Activated naive CD4-positive, alpha-beta T cell treated with anti-CD3 and anti-CD28 coated beads, Interleukin-2, amount 10 ng/mL, durations not matched to agents 7 days and 5 days (primary cell): Measurements from ENCODE around the gene PNPLA2.

Experiments
- CTCF ChIA-PET: fragments of 350-600 bp; sonication (Branson Sonifier 250); formaldehyde crosslinking; loops from one replicate; lab custom pipeline; 2021; ENCODE audit warnings: antibody characterized with exemption; lab: Charles Lee
- DNase-seq: peaks from one replicate; pipeline ENCODE4 v3.0.0-alpha.2; 2020
- H3K27ac Mint-ChIP-seq: one replicate; pipeline ENCODE4 v1.8.0; 2021; ENCODE audit warnings: mild to moderate bottlenecking, moderate library complexity, mixed read lengths
- H3K27me3 Mint-ChIP-seq: one replicate; pipeline ENCODE4 v1.8.0; 2021; ENCODE audit warnings: mild to moderate bottlenecking, mixed read lengths
- H3K36me3 Mint-ChIP-seq: one replicate; pipeline ENCODE4 v1.8.0; 2021; ENCODE audit warnings: mixed read lengths
- H3K4me1 Mint-ChIP-seq: one replicate; pipeline ENCODE4 v1.8.0; 2021; ENCODE audit warnings: mixed read lengths
- H3K4me3 Mint-ChIP-seq: one replicate; pipeline ENCODE4 v1.8.0; 2021; ENCODE audit warnings: mild to moderate bottlenecking, moderate library complexity, mixed read lengths
- H3K9me3 Mint-ChIP-seq: one replicate; pipeline ENCODE4 v1.8.0; 2021; ENCODE audit warnings: mixed read lengths

The PNPLA2 gene

DNA sequence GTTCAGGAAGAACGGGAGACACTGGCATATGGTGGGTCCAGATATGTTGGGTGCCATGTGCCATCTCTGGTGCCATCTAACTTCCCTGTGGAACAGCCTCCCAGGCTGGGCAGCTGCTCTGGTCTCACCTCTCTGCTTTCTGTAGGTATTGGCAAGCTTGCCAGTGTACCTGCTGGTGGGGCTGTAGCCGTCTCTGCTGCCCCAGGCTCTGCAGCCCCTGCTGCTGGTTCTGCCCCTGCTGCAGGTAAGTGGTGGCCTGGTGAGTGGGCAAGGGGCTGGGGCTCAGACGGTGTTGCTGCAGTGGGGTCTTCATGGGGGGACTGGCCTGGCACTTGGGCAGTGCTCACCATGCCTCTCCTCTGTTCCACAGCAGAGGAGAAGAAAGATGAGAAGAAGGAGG, 6.3 kb upstream of the PNPLA2 start:
- peak overlapping the region; percentile 21 for H3K4me3 Mint-ChIP-seq
- no peaks in the 10 kb centered on the region for H3K9me3 Mint-ChIP-seq
- peak overlapping the region; percentile 90 for H3K27ac Mint-ChIP-seq
- H3K36me3 Mint-ChIP-seq = peaks cover 26% of the 10 kb centered on the region
- DNase-seq = no peak
- peaks cover 42% of the 10 kb centered on the region for H3K4me1 Mint-ChIP-seq
- peaks cover 3% of the 10 kb centered on the region for H3K27me3 Mint-ChIP-seq
- CTCF ChIA-PET = no interaction called here

DNA sequence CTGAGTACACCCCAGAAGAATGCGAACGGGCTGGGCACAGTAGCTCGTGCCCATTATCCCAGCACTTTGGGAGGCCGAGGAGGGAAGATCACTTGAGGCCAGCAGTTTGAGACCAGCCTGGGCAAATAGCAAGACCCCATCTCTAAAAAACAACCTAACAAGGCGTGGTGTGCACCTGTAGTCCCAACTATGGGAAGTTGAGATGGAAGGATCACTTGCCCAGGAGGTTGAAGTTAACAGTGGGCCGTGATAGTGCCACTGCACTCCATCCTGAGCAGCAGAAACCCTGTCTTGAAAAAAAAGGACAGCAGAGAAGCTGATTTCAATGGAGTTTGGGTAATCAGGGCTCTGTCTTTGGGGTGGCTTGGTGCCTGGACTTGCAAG, 5.7 kb upstream of the PNPLA2 start:
- Mint-ChIP-seq H3K36me3 (peaks cover 26% of the 10 kb centered on the region), H3K27ac (no peak overlapping the region), H3K4me1 (peaks cover 37% of the 10 kb centered on the region), H3K9me3 (no peaks in the 10 kb centered on the region), H3K4me3 (no peak overlapping the region), H3K27me3 (peaks cover 3% of the 10 kb centered on the region)
- no peak for DNase-seq
- CTCF ChIA-PET = no interaction called here

DNA sequence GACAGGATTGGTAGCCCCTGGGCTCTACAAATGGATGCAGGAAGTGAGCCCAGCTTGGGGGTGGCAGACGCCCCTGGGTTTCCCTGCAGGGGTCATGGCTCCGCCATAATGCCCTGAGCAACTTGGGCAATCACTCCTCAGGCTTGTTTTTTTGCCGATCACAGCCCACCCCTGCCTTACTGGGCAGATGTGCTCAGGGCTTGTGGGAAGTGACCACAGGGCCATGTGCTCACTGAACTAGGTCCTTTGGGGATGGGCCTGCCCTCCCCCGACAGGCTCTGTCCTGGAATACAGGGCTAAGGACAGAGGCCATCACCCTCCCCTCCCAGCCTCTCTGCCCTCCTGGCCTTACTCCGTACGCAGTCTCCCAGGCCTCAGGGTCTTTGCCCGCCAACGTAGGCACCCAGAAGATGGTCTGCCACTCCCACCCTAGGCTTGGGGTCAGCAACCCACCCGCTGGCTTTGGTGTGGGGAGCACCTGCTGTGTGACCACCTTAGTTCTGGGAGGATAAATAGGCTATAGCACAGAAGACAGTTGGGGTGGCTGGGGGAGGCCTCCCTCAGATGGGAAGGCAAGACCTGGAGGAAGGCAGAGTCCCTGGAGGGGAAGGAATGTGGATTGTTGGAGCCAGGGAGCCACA, 5.1 kb upstream of the PNPLA2 start:
- peaks cover 26% of the 10 kb centered on the region for H3K36me3 Mint-ChIP-seq
- H3K4me1 Mint-ChIP-seq = peaks cover 35% of the 10 kb centered on the region
- no peak overlapping the region for H3K27ac Mint-ChIP-seq
- DNase-seq = no peak
- H3K9me3 Mint-ChIP-seq = no peaks in the 10 kb centered on the region
- H3K27me3 Mint-ChIP-seq = peaks cover 3% of the 10 kb centered on the region
- no peak overlapping the region for H3K4me3 Mint-ChIP-seq
- CTCF ChIA-PET = no interaction called here

DNA sequence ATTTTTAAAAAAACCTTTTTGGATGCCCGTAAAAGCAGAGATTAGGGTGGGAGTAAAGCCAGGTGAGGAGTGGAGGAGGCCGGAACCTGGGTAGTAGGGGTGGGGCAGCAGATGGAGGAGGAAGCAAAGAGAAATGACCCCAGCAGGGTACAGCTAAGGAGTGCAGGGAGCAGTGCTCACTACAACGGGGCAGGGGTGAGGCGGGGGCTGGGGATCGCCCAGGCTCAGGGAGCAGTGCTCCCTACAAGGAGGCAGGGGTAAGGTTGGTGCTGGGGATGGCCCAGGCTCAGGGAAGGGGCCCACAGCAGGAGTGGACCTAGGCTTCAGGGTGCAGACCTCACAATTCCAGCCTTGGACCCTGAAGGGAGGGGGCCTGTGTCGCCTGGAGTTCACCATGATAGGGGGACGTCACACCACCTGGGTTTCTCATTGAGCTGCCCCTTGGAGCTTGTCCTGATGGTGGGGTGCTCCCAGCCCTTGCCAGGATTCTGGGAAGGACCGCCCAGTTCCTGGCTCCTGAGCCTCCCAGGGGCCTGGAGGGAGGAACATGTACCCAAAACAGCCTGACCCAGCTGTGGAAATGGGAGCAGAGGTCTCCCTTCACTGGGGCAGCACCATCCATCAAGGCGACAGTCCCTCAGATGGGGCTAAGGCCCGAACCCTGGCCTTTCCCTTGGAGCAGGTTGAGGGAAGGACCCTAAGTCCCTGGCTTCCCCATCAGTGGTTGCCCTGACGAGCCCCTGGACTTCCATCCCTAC, 2.9 kb upstream of the PNPLA2 start:
- no peaks in the 10 kb centered on the region for H3K9me3 Mint-ChIP-seq

GRCh38 chr11:816433-816779, 2.3 kb upstream of the PNPLA2 start:
- DNase-seq = no peak
- no peak overlapping the region for H3K4me3 Mint-ChIP-seq
- H3K27ac Mint-ChIP-seq = no peak overlapping the region
- H3K4me1 Mint-ChIP-seq = peaks cover 30% of the 10 kb centered on the region
- H3K27me3 Mint-ChIP-seq = no peaks in the 10 kb centered on the region
- H3K9me3 Mint-ChIP-seq = no peaks in the 10 kb centered on the region
- peaks cover 18% of the 10 kb centered on the region for H3K36me3 Mint-ChIP-seq
- CTCF ChIA-PET = interaction anchor here (0.6 kb wide), 1 partner anchor 155 kb away, joined by 3 read pairs; no protein-coding TSS in a partner anchor

More for the DNA sequence above, 2.9 kb upstream of the PNPLA2 start:
- no peak overlapping the region for H3K4me3 Mint-ChIP-seq
- peaks cover 23% of the 10 kb centered on the region for H3K36me3 Mint-ChIP-seq
- DNase-seq = no peak
- H3K27me3 Mint-ChIP-seq = no peaks in the 10 kb centered on the region
- H3K4me1 Mint-ChIP-seq = peaks cover 31% of the 10 kb centered on the region
- no peak overlapping the region for H3K27ac Mint-ChIP-seq
- CTCF ChIA-PET = interaction anchor here (0.6 kb wide), 1 partner anchor 155 kb away, joined by 3 read pairs; no protein-coding TSS in a partner anchor

GRCh38 chr11:819129-819931, 616 bp downstream of the PNPLA2 start:
- Mint-ChIP-seq H3K27me3 (no peaks in the 10 kb centered on the region), H3K4me1 (peaks cover 15% of the 10 kb centered on the region), H3K27ac (peak overlapping the region; percentile 90), H3K4me3 (peak overlapping the region; percentile 82), H3K9me3 (no peaks in the 10 kb centered on the region), H3K36me3 (peaks cover 2% of the 10 kb centered on the region)
- CTCF ChIA-PET = no interaction called here
- peak; percentile 93 for DNase-seq

DNA sequence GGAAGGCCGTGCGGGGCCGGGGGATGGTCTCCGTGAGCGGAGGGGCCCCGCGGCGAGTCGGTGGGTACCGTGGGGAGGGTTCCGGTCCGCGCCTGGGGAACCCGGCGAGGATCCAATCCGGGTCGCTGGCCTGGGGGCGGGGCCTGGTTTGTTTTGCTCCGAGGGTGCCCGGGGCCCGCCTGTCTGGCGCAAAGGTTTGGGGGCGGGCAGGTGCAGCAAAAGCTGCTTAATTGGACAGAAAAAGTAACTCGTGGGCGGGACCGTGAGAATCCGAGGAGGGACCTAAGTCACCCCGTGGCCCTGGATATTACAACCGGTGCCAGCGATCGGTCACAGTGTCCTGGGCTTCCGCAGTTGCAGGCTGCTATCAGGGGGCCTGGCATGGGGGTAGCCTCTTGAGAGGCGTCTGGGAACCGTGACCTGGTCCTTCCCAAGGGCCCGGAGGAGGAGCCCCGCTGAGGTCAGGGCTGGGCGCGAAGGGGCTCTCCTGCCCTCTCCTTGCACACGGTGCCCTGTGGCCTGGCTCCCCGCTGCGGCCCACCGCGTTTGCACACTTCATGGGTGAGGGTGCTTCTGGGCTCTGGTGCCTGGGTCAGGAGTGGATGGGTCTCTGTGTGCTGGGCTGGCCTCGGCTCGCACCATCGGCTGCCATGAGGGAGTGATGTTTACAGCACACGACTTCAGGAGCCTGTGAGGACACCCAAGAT, 1.4 kb downstream of the PNPLA2 start:
- Mint-ChIP-seq H3K27me3 (no peaks in the 10 kb centered on the region), H3K9me3 (no peaks in the 10 kb centered on the region), H3K27ac (peak overlapping the region; percentile 90), H3K4me1 (peaks cover 19% of the 10 kb centered on the region), H3K36me3 (peaks cover 7% of the 10 kb centered on the region), H3K4me3 (peak overlapping the region; percentile 82)
- DNase-seq = peak; percentile 98
- CTCF ChIA-PET = no interaction called here

DNA sequence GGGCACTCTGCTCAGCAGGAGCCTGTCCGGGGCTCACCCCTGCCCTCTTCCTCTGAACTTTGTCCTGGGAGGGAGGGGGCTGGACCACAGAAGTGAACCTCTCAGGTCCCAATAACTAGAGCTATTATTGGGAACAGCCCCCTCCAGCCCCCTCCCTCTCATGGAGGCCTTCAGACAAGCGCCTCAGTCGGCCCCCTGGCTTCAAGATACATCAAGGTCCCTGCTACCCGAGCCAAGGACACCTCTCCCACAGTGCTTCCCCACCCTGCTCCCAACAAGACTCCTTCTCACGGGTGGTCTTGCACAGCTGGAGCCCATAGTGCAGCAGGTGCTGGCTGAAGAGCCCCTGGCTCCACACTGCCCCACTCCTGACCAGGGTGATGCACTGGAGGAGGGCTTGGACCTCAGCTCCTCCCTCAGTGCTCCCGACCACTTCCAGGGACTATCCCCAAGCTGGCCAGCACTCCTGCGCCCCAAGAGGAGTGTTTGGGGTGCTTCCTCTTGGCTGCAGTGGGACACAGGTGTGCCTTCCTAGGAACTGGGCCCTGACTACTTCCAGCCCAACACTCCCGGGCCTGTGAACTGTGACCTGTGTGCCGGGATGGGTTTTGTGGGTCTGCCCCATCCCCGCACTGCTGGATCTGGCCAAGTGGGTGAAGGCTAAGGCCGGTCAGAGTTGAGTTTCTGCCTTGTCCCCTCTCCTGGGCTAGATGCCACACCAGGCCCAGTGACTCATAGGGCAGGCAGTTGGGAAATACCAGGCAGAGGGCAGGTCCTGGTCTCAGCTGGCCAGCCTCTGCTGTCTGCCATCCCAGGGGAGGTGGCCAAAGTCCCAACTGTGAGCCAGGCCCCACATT, 2.2 kb downstream of the PNPLA2 start:
- CTCF ChIA-PET = interaction anchor here (1.6 kb wide), 1 partner anchor 22 kb away, joined by 3 read pairs; no protein-coding TSS in a partner anchor
- no peak for DNase-seq
- Mint-ChIP-seq H3K9me3 (no peaks in the 10 kb centered on the region), H3K4me3 (peak overlapping the region; percentile 82), H3K36me3 (peaks cover 9% of the 10 kb centered on the region), H3K4me1 (peaks cover 22% of the 10 kb centered on the region), H3K27ac (peak overlapping the region; percentile 90), H3K27me3 (no peaks in the 10 kb centered on the region)

DNA sequence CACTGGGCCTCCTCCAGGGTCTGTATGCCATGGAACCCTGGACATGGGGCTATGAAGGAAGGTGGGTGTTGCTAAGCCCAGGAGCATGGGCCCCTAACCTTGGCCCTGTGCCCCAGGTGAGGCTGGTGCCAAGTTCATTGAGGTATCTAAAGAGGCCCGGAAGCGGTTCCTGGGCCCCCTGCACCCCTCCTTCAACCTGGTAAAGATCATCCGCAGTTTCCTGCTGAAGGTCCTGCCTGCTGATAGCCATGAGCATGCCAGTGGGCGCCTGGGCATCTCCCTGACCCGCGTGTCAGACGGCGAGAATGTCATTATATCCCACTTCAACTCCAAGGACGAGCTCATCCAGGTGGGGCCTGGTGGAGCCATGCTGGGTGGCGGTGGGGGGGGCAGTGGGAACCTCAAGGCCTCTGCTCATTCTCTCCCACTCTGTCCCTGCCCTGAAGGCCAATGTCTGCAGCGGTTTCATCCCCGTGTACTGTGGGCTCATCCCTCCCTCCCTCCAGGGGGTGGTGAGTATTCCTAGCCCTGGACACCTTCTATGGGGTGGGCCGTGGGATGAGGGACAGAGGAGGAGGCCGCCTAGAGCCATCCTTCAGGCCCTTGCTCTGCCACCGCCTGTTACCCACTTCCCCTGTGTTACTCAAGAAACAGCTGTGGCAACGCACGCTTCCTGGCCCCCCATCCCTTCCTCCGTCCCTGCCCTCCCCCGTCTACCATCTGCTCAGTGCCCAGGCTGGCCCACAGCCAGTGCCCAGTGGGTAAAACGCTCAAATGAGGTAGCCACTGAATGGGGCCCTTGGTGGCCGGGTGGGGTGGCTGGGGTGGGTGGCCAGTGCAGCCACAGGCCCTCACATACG, 3.0 kb downstream of the PNPLA2 start:
- H3K9me3 Mint-ChIP-seq = no peaks in the 10 kb centered on the region
- H3K27ac Mint-ChIP-seq = peak overlapping the region; percentile 45
- no peaks in the 10 kb centered on the region for H3K27me3 Mint-ChIP-seq
- peaks cover 28% of the 10 kb centered on the region for H3K4me1 Mint-ChIP-seq
- DNase-seq = no peak
- CTCF ChIA-PET = interaction anchor here (1.6 kb wide), 1 partner anchor 22 kb away, joined by 3 read pairs; no protein-coding TSS in a partner anchor
- H3K4me3 Mint-ChIP-seq = peak overlapping the region; percentile 82
- H3K36me3 Mint-ChIP-seq = peaks cover 9% of the 10 kb centered on the region

- CTCF ChIA-PET = no interaction called here
- peaks cover 11% of the 10 kb centered on the region for H3K36me3 Mint-ChIP-seq
- H3K4me1 Mint-ChIP-seq = peaks cover 36% of the 10 kb centered on the region
- no peaks in the 10 kb centered on the region for H3K9me3 Mint-ChIP-seq
- no peak overlapping the region for H3K4me3 Mint-ChIP-seq
- H3K27me3 Mint-ChIP-seq = peaks cover 14% of the 10 kb centered on the region
- DNase-seq = no peak
- H3K27ac Mint-ChIP-seq = no peak overlapping the region
Measured at GRCh38 chr11:823441-824291, 5.0 kb downstream of the PNPLA2 start.

DNA sequence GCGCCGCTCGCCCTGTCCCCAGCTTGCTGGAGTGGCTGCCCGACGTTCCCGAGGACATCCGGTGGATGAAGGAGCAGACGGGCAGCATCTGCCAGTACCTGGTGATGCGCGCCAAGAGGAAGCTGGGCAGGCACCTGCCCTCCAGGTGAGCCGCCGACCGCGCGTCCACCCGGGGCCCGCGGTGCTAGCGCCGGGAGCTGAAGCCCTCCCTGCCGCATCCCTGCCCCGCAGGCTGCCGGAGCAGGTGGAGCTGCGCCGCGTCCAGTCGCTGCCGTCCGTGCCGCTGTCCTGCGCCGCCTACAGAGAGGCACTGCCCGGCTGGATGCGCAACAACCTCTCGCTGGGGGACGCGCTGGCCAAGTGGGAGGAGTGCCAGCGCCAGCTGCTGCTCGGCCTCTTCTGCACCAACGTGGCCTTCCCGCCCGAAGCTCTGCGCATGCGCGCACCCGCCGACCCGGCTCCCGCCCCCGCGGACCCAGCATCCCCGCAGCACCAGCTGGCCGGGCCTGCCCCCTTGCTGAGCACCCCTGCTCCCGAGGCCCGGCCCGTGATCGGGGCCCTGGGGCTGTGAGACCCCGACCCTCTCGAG, 5.7 kb downstream of the PNPLA2 start:
- peaks cover 11% of the 10 kb centered on the region for H3K36me3 Mint-ChIP-seq
- no peak overlapping the region for H3K4me3 Mint-ChIP-seq
- no peak overlapping the region for H3K27ac Mint-ChIP-seq
- no peaks in the 10 kb centered on the region for H3K9me3 Mint-ChIP-seq
- CTCF ChIA-PET = no interaction called here
- no peak for DNase-seq
- peaks cover 21% of the 10 kb centered on the region for H3K27me3 Mint-ChIP-seq
- peaks cover 41% of the 10 kb centered on the region for H3K4me1 Mint-ChIP-seq
